ENCODE results near the gene VPS11. TPM values are rescaled to one million over a fixed set of nuclear protein-coding genes. Genes with fewer than 3 reads are reported as not detected.

The VPS11 gene
- total and polyA plus RNA-seq, 2 donors from 2014 or later: 40.0 to 40.8 TPM

- DNase-seq (peak in 1 of 5 donors; percentile 46), FAIRE-seq (no peak)
- Histone ChIP-seq H3K27ac (ENCODE audit: low read depth in 2 of 2, low read length in 2 of 2) (no peak overlapping the region), H3K4me3 (ENCODE audit: low read length in 3 of 3) (no peak overlapping the region), H3K9me3 (ENCODE audit: control insufficient read depth in 2 of 3, insufficient read depth in 1 of 3, low read length in 3 of 3) (no peaks in the 10 kb centered on the region), H3K9ac (ENCODE audit: low read length in 3 of 3) (no peak overlapping the region), H3K36me3 (ENCODE audit: control insufficient read depth in 2 of 3, insufficient read depth in 3 of 3, low read length in 3 of 3) (peaks cover 0 to 61% (median 59%) of the 10 kb centered on the region in 3 donors), H3K4me1 (ENCODE audit: control insufficient read depth in 2 of 3, insufficient read depth in 2 of 3, low read depth in 1 of 3, low read length in 3 of 3) (peaks cover 0 to 9% (median 5%) of the 10 kb centered on the region in 3 donors), H3K27me3 (ENCODE audit: control insufficient read depth, insufficient read depth, low read length) (no peaks in the 10 kb centered on the region)
- TF ChIP-seq CTCF (IDR thresholded peaks at IDR 0.05; ENCODE audit: borderline replicate concordance, extremely low read depth, insufficient read depth): no peak
- intact Hi-C loops (cut with DNase I): no loop called here
These were observed 15.3 kb upstream of the VPS11 start for GRCh38 chr11:119052163-119052814.

- DNase-seq (peak in 1 of 5 donors; percentile 55), FAIRE-seq (no peak)
- H3K9me3 ChIP-seq (ENCODE audit: control insufficient read depth in 2 of 3, insufficient read depth in 1 of 3, low read length in 3 of 3): no peaks in the 10 kb centered on the region
- H3K36me3 ChIP-seq (ENCODE audit: control insufficient read depth in 2 of 3, insufficient read depth in 3 of 3, low read length in 3 of 3): peaks cover 0 to 44% (median 40%) of the 10 kb centered on the region in 3 donors
- no peaks in the 10 kb centered on the region for H3K27me3 ChIP-seq (ENCODE audit: control insufficient read depth, insufficient read depth, low read length)
- TF ChIP-seq CTCF (IDR thresholded peaks at IDR 0.05; ENCODE audit: borderline replicate concordance, extremely low read depth, insufficient read depth): no peak
- H3K4me3 ChIP-seq (ENCODE audit: low read length in 3 of 3): no peak overlapping the region
- H3K9ac ChIP-seq (ENCODE audit: low read length in 3 of 3): no peak overlapping the region
- no peak overlapping the region for H3K27ac ChIP-seq (ENCODE audit: low read depth in 2 of 2, low read length in 2 of 2)
- intact Hi-C loops (cut with DNase I): no loop called here
- peaks cover 0 to 11% (median 8%) of the 10 kb centered on the region in 3 donors for H3K4me1 ChIP-seq (ENCODE audit: control insufficient read depth in 2 of 3, insufficient read depth in 2 of 3, low read depth in 1 of 3, low read length in 3 of 3)
These were observed 13.2 kb upstream of the VPS11 start for GRCh38 chr11:119054418-119054817.

GRCh38 chr11:119055901-119056300 lies 11.7 kb upstream of the VPS11 start:
- Histone ChIP-seq H3K4me1 (ENCODE audit: control insufficient read depth in 2 of 3, insufficient read depth in 2 of 3, low read depth in 1 of 3, low read length in 3 of 3) (peaks cover 0 to 11% (median 8%) of the 10 kb centered on the region in 3 donors), H3K36me3 (ENCODE audit: control insufficient read depth in 2 of 3, insufficient read depth in 3 of 3, low read length in 3 of 3) (peaks cover 0 to 39% (median 33%) of the 10 kb centered on the region in 3 donors), H3K4me3 (ENCODE audit: low read length in 3 of 3) (peak overlapping the region; percentile 62 to 80 (median 69)), H3K27me3 (ENCODE audit: control insufficient read depth, insufficient read depth, low read length) (no peaks in the 10 kb centered on the region), H3K9ac (ENCODE audit: low read length in 3 of 3) (peak overlapping the region; percentile 44 to 89 (median 82)), H3K9me3 (ENCODE audit: control insufficient read depth in 2 of 3, insufficient read depth in 1 of 3, low read length in 3 of 3) (no peaks in the 10 kb centered on the region), H3K27ac (ENCODE audit: low read depth in 2 of 2, low read length in 2 of 2) (no peak overlapping the region)
- TF ChIP-seq CTCF (IDR thresholded peaks at IDR 0.05; ENCODE audit: borderline replicate concordance, extremely low read depth, insufficient read depth): no peak
- FAIRE-seq (no peak), DNase-seq (peak in 2 of 5 donors; percentile 9 to 41)
- intact Hi-C loops (cut with DNase I): no loop called here

Measured in kidney (tissue), 14 donors.